ENCODE data around the gene MEOX2. TPM values are rescaled to one million over a fixed set of nuclear protein-coding genes. Genes with fewer than 3 reads are reported as not detected.

Gene MEOX2
- total RNA-seq, 1 experiment from 2014 or later = not detected

- H3K4me1 ChIP-seq = no peaks in the 10 kb centered on the region
- POLR2A ChIA-PET = no interaction called here
- H3K27me3 ChIP-seq (replicated peaks; ENCODE audit: control insufficient read depth, insufficient read depth, low read length) = no peaks in the 10 kb centered on the region
- no peaks in the 10 kb centered on the region for H3K9me3 ChIP-seq
- no peak overlapping the region for H3K4me3 ChIP-seq (ENCODE audit: low read depth, low read length)
- H3K36me3 ChIP-seq (ENCODE audit: control insufficient read depth, insufficient read depth, low read length) = no peaks in the 10 kb centered on the region
- no TSS peak for BruUV-seq (replicated peaks)
- DNase-seq = no peak
- no peaks in the 10 kb centered on the region for H3K36me3 Mint-ChIP-seq (ENCODE audit: insufficient read depth, unreplicated experiment)
- no peak overlapping the region for H3K4me3 Mint-ChIP-seq (ENCODE audit: unreplicated experiment)
- CTCF ChIA-PET = no interaction called here
- peaks cover 3% of the 10 kb centered on the region for H3K27me3 Mint-ChIP-seq (ENCODE audit: insufficient read depth, unreplicated experiment)
- intact Hi-C loops (cut with micrococcal nuclease; ENCODE audit: unreplicated experiment) = no loop called here
- TF ChIP-seq, protein P1, sequence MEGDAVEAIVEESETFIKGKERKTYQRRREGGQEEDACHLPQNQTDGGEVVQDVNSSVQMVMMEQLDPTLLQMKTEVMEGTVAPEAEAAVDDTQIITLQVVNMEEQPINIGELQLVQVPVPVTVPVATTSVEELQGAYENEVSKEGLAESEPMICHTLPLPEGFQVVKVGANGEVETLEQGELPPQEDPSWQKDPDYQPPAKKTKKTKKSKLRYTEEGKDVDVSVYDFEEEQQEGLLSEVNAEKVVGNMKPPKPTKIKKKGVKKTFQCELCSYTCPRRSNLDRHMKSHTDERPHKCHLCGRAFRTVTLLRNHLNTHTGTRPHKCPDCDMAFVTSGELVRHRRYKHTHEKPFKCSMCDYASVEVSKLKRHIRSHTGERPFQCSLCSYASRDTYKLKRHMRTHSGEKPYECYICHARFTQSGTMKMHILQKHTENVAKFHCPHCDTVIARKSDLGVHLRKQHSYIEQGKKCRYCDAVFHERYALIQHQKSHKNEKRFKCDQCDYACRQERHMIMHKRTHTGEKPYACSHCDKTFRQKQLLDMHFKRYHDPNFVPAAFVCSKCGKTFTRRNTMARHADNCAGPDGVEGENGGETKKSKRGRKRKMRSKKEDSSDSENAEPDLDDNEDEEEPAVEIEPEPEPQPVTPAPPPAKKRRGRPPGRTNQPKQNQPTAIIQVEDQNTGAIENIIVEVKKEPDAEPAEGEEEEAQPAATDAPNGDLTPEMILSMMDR (IDR thresholded peaks at IDR 0.05; ENCODE audit: insufficient read depth in 1 of 2, low read depth in 1 of 2, low read length in 1 of 2, severe bottlenecking in 1 of 2, unreplicated experiment in 1 of 2) = no peak
- no peak overlapping the region for H3K27ac Mint-ChIP-seq (ENCODE audit: unreplicated experiment)
- H3K4me1 Mint-ChIP-seq (ENCODE audit: low read depth, unreplicated experiment) = no peaks in the 10 kb centered on the region
- H3K9me3 Mint-ChIP-seq (ENCODE audit: unreplicated experiment) = no peaks in the 10 kb centered on the region
These were observed 17.2 kb upstream of the MEOX2 start for GRCh38 chr7:15703732-15704131.

DNA sequence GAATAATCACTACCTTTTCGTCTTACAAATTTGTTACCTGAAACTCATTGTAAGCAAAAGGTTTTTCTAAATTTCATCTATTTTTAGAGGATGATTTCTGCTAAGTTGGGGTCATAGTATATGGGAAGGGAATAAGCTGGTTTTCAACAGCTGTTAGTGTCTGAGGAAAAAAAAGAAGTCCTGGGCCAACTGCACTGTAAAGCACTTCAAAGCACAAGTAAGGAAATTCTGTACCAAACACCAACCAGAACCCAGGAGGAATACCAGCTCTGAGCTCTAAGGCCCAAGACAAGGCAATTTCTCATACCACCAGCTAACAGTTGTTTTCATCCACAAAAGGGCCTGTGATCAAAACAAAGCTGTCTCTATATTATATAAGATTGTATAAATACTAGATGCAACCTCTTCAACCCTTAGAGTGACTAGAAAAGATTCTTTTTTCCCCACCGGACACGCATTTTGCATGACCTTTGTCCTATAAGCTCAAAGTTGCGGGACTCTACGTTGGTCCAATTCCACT is 6.1 kb upstream of the MEOX2 start:
- no TSS peak for BruUV-seq (replicated peaks)
- Histone ChIP-seq H3K9me3 (no peaks in the 10 kb centered on the region), H3K27me3 (replicated peaks; ENCODE audit: control insufficient read depth, insufficient read depth, low read length) (0 out of 2 replicates have a peak, but pooled peaks cover 1% of the 10 kb centered on the region), H3K36me3 (ENCODE audit: control insufficient read depth, insufficient read depth, low read length) (no peaks in the 10 kb centered on the region), H3K4me3 (ENCODE audit: low read depth, low read length) (no peak overlapping the region), H3K4me1 (no peaks in the 10 kb centered on the region; the same call in 1 of the 2 replicates)
- no peaks in the 10 kb centered on the region for H3K36me3 Mint-ChIP-seq (ENCODE audit: insufficient read depth, unreplicated experiment)
- H3K9me3 Mint-ChIP-seq (ENCODE audit: unreplicated experiment) = no peaks in the 10 kb centered on the region
- H3K27me3 Mint-ChIP-seq (ENCODE audit: insufficient read depth, unreplicated experiment) = peaks cover 12% of the 10 kb centered on the region
- H3K4me1 Mint-ChIP-seq (ENCODE audit: low read depth, unreplicated experiment) = no peaks in the 10 kb centered on the region
- no peak for DNase-seq
- ChIA-PET POLR2A (no interaction called here), CTCF (no interaction called here)
- no peak overlapping the region for H3K4me3 Mint-ChIP-seq (ENCODE audit: unreplicated experiment)
- intact Hi-C loops (cut with micrococcal nuclease; ENCODE audit: unreplicated experiment) = no loop called here
- TF ChIP-seq, protein P1 (IDR thresholded peaks at IDR 0.05; ENCODE audit: insufficient read depth in 1 of 2, low read depth in 1 of 2, low read length in 1 of 2, severe bottlenecking in 1 of 2, unreplicated experiment in 1 of 2) = no peak
- no peak overlapping the region for H3K27ac Mint-ChIP-seq (ENCODE audit: unreplicated experiment)

DNA sequence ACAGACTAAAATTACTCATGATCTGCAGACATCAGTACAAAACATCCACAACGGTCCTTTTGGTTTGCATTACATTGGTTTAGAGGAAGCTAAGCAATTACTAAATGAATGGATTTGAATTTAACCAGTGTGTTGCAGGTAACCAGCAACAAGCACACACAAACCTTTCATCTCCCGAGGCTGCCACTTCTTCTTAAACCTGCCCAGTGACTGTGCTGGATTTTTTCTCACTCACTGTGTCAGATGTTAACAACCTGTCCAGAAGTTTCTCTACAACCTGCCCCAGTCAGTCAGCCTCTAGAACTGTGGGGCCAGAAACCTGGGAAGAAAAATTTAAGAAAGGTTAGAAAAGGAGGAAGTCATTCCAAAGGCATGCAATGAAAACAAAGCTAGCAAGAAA is 2.4 kb upstream of the MEOX2 start:
- H3K36me3 Mint-ChIP-seq (ENCODE audit: insufficient read depth, unreplicated experiment) = no peaks in the 10 kb centered on the region
- ChIA-PET CTCF (no interaction called here), POLR2A (no interaction called here)
- H3K9me3 Mint-ChIP-seq (ENCODE audit: unreplicated experiment) = no peaks in the 10 kb centered on the region
- H3K4me3 ChIP-seq (ENCODE audit: low read depth, low read length) = no peak overlapping the region
- intact Hi-C loops (cut with micrococcal nuclease; ENCODE audit: unreplicated experiment) = loop anchor here (5.0 kb wide), 1 partner anchor 383 kb away; no protein-coding TSS in a partner anchor
- no peaks in the 10 kb centered on the region; the same call in none of the 2 replicates for H3K4me1 ChIP-seq
- no peak for DNase-seq
- no peaks in the 10 kb centered on the region for H3K36me3 ChIP-seq (ENCODE audit: control insufficient read depth, insufficient read depth, low read length)
- H3K4me3 Mint-ChIP-seq (ENCODE audit: unreplicated experiment) = no peak overlapping the region
- BruUV-seq (replicated peaks) = no TSS peak
- H3K27ac Mint-ChIP-seq (ENCODE audit: unreplicated experiment) = no peak overlapping the region
- H3K9me3 ChIP-seq = no peaks in the 10 kb centered on the region
- peaks cover 33% of the 10 kb centered on the region for H3K27me3 Mint-ChIP-seq (ENCODE audit: insufficient read depth, unreplicated experiment)
- TF ChIP-seq, protein P1 (IDR thresholded peaks at IDR 0.05; ENCODE audit: insufficient read depth in 1 of 2, low read depth in 1 of 2, low read length in 1 of 2, severe bottlenecking in 1 of 2, unreplicated experiment in 1 of 2) = no peak
- peaks cover 12% of the 10 kb centered on the region for H3K27me3 ChIP-seq (replicated peaks; ENCODE audit: control insufficient read depth, insufficient read depth, low read length)
- H3K4me1 Mint-ChIP-seq (ENCODE audit: low read depth, unreplicated experiment) = peaks cover 10% of the 10 kb centered on the region

All from Caco-2 (cell line).